AG10803 (cell line): ENCODE results near the gene ARHGAP45.

Experiments
- DNase-seq: peaks from one replicate; pipeline ENCODE4 v3.0.0; 2010; ENCODE audit warnings: low read depth
- H3K4me3 ChIP-seq: 2 replicates; pipeline ENCODE4 v1.5.1; 2011; ENCODE audit warnings: mild to moderate bottlenecking, low read length, control low read depth
- TF ChIP-seq, protein P1 (sequence below): conservative IDR thresholded peaks from 2 replicates; pipeline ENCODE4 v1.5.1; 2011; ENCODE audit warnings: mild to moderate bottlenecking, low read length, control low read depth, inconsistent platforms

ARHGAP45 gene

DNA sequence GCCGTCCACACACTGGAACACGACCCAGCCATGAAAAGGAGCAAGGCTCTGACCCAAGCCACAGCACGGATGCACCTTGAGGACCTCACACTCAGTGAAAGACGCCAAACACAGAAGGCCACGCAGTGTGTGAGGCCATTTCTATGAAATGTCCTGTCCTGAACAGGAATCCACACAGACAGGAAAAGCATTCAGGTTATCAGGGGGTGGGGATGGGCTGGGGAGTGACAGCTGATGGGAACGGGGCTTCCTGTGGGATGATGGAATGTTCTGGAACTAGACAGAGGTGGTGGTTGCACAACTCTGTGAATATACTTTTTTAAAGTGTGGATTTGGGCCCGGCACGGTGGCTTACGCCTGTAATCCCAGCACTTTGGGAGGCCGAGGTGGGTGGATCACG, 67.5 kb downstream of the ARHGAP45 start:
- TF ChIP-seq, protein P1, sequence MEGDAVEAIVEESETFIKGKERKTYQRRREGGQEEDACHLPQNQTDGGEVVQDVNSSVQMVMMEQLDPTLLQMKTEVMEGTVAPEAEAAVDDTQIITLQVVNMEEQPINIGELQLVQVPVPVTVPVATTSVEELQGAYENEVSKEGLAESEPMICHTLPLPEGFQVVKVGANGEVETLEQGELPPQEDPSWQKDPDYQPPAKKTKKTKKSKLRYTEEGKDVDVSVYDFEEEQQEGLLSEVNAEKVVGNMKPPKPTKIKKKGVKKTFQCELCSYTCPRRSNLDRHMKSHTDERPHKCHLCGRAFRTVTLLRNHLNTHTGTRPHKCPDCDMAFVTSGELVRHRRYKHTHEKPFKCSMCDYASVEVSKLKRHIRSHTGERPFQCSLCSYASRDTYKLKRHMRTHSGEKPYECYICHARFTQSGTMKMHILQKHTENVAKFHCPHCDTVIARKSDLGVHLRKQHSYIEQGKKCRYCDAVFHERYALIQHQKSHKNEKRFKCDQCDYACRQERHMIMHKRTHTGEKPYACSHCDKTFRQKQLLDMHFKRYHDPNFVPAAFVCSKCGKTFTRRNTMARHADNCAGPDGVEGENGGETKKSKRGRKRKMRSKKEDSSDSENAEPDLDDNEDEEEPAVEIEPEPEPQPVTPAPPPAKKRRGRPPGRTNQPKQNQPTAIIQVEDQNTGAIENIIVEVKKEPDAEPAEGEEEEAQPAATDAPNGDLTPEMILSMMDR: no peak
- DNase-seq: no peak

DNA sequence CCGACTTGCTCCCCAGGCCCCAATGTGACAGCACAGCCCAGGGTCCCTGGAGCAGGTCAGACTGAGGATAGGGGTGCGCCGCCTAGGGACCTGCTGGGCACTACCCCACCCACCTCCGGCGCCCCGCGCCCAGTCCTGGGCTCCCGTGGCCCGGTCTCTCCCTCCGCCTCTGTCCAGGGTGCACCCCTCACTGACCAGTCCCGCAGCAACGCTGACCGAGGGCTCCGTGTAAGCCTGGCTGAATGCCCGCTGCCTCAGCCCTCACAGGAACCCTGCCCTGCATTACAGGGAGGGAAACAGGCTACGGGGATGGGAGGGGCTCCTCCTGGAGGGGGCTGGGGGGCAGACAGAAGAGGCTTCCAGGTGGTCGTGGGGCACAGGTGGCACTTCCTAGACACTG, 68.5 kb downstream of the ARHGAP45 start:
- TF ChIP-seq, protein P1: no peak
- DNase-seq: no peak
- H3K4me3 ChIP-seq: no peak overlapping the region

More for the DNA sequence above, 67.5 kb downstream of the ARHGAP45 start:
- H3K4me3 ChIP-seq: no peak overlapping the region

DNA sequence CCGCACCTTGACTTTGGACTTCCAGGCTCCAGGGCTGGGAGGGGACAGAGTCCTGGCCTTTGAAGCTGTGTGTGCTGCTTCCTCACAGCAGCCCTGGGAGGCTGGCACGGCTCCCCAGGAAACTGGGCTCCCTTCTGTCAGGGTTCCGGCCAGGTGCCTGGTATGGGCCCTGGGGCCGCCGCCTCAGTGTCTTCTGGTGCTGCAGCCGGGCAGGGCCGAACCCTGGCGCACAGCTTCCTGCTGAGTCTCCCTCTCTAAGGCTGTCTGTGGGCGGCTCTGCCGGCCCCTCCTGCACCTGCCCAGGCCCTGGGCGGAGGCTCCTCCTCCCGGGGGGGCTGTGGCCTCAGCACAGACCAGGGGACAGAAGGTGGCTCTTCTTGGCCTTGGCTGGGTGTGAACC, 69.2 kb downstream of the ARHGAP45 start:
- no peak for DNase-seq
- TF ChIP-seq, protein P1: no peak
- no peak overlapping the region for H3K4me3 ChIP-seq
